ENCODE results near the gene GRPEL1. TPM values are rescaled to one million over a fixed set of nuclear protein-coding genes. Genes with fewer than 3 reads are reported as not detected.

GRPEL1 gene
- total RNA-seq, 1 experiment from 2014 or later = 19.4 TPM

DNA sequence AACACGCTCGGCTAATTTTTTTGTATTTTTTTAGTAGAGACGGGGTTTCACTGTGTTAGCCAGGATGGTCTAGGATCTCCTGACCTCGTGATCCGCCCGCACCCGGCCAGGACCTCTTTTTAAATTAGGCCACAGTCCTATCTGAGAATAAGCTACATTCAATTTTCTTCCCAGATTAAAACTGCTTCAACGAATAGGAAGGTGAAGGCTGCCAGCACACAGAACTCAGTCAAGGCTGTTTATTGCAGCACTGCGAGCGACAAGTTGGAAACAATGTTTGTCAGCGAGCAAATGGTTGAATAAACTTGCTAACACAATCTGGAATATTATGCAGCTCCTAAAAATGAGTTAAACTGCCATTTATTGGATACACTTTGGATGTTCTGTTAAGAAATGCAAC lies 1.9 kb downstream of the GRPEL1 start:
- Histone ChIP-seq H3K27ac (ENCODE audit: low read length) (no peak overlapping the region), H3K4me2 (ENCODE audit: low read depth, low read length, poor library complexity, severe bottlenecking) (peak overlapping the region; percentile 86), H3K36me3 (ENCODE audit: insufficient read depth, low read length) (peaks cover 30% of the 10 kb centered on the region; the same call in 1 of the 2 replicates), H4K20me1 (ENCODE audit: insufficient read depth, low read depth, low read length) (peaks cover 32% of the 10 kb centered on the region), H3K9ac (ENCODE audit: low read length) (peak overlapping the region; percentile 88; the same call in 1 of the 2 replicates), H3K9me2 (replicated peaks; ENCODE audit: insufficient read depth, low read length) (no peaks in the 10 kb centered on the region), H3K4me1 (ENCODE audit: low read length) (peaks cover 25% of the 10 kb centered on the region), H3K79me2 (ENCODE audit: low read length) (peaks cover 43% of the 10 kb centered on the region), H2AFZ (ENCODE audit: low read length) (no peak overlapping the region), H3K9me3 (ENCODE audit: low read length) (no peaks in the 10 kb centered on the region), H3K27me3 (ENCODE audit: low read length) (no peaks in the 10 kb centered on the region), H3K4me3 (ENCODE audit: low read length) (peak overlapping the region; percentile 84; the same call in 1 of the 2 replicates)
- no peak for DNase-seq

- no peaks in the 10 kb centered on the region for H3K27me3 ChIP-seq (ENCODE audit: low read length)
- H3K4me2 ChIP-seq (ENCODE audit: low read depth, low read length, poor library complexity, severe bottlenecking) = no peak overlapping the region
- H3K79me2 ChIP-seq (ENCODE audit: low read length) = peaks cover 46% of the 10 kb centered on the region
- H2AFZ ChIP-seq (ENCODE audit: low read length) = no peak overlapping the region
- H3K4me3 ChIP-seq (ENCODE audit: low read length) = no peak overlapping the region
- DNase-seq = no peak
- H3K36me3 ChIP-seq (ENCODE audit: insufficient read depth, low read length) = peaks cover 54% of the 10 kb centered on the region; the same call in 1 of the 2 replicates
- H3K27ac ChIP-seq (ENCODE audit: low read length) = no peak overlapping the region
- H3K4me1 ChIP-seq (ENCODE audit: low read length) = peaks cover 14% of the 10 kb centered on the region
- H4K20me1 ChIP-seq (ENCODE audit: insufficient read depth, low read depth, low read length) = peaks cover 32% of the 10 kb centered on the region
- H3K9me2 ChIP-seq (replicated peaks; ENCODE audit: insufficient read depth, low read length) = no peaks in the 10 kb centered on the region
- H3K9me3 ChIP-seq (ENCODE audit: low read length) = no peaks in the 10 kb centered on the region
- no peak overlapping the region for H3K9ac ChIP-seq (ENCODE audit: low read length)
Observed at GRCh38 chr4:7063362-7063761, 4.5 kb downstream of the GRPEL1 start.

DNA sequence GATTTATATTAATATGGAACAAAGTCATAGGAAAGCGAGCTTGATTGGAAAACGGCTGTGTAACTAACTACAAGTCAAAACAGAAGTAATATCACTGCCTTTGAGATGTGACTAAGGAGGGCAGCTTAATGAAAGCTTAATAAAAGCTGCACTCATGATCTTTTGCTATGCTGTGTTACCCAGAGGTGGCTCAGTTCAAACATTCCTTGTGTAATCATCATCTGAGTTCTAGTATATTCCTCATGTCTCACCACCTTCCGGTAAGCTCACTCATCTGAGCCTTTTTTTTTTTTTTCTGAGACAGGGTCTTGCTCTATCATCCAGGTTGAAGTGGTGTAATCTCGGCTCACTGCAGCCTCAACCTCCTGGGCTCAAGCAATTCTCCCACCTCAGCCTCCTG lies 5.0 kb downstream of the GRPEL1 start:
- Histone ChIP-seq H3K27ac (ENCODE audit: low read length) (no peak overlapping the region), H3K79me2 (ENCODE audit: low read length) (peaks cover 46% of the 10 kb centered on the region), H3K27me3 (ENCODE audit: low read length) (no peaks in the 10 kb centered on the region), H3K9me2 (replicated peaks; ENCODE audit: insufficient read depth, low read length) (no peaks in the 10 kb centered on the region), H4K20me1 (ENCODE audit: insufficient read depth, low read depth, low read length) (peaks cover 32% of the 10 kb centered on the region), H3K9ac (ENCODE audit: low read length) (no peak overlapping the region), H3K4me1 (ENCODE audit: low read length) (peaks cover 14% of the 10 kb centered on the region), H3K4me3 (ENCODE audit: low read length) (no peak overlapping the region), H2AFZ (ENCODE audit: low read length) (no peak overlapping the region), H3K9me3 (ENCODE audit: low read length) (no peaks in the 10 kb centered on the region), H3K4me2 (ENCODE audit: low read depth, low read length, poor library complexity, severe bottlenecking) (no peak overlapping the region), H3K36me3 (ENCODE audit: insufficient read depth, low read length) (peaks cover 54% of the 10 kb centered on the region; the same call in 1 of the 2 replicates)
- no peak for DNase-seq

DNA sequence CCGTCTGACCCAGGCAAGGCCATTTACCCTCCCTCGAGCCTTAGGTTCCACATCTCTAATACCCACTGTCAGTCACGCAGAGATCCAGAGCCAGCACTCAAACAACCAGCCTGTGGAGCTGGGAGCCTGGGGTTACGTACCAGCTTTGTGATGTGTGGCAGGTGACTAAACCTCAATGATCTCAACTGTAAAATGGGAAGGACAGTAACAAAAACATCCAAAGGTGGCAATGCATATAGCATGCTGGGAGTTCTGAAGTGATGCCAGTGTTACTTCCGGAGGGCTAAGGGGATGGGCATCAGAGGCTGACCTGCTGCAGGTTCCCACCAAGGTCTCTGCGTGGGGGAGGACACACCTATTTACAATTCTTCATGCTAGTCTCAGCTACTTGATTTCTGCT lies 6.0 kb downstream of the GRPEL1 start:
- Histone ChIP-seq H2AFZ (ENCODE audit: low read length) (no peak overlapping the region), H3K79me2 (ENCODE audit: low read length) (peaks cover 36% of the 10 kb centered on the region), H4K20me1 (ENCODE audit: insufficient read depth, low read depth, low read length) (peaks cover 30% of the 10 kb centered on the region), H3K27me3 (ENCODE audit: low read length) (no peaks in the 10 kb centered on the region), H3K9ac (ENCODE audit: low read length) (no peak overlapping the region), H3K4me2 (ENCODE audit: low read depth, low read length, poor library complexity, severe bottlenecking) (no peak overlapping the region), H3K9me2 (replicated peaks; ENCODE audit: insufficient read depth, low read length) (no peaks in the 10 kb centered on the region), H3K4me3 (ENCODE audit: low read length) (no peak overlapping the region), H3K36me3 (ENCODE audit: insufficient read depth, low read length) (peaks cover 54% of the 10 kb centered on the region; the same call in 1 of the 2 replicates), H3K4me1 (ENCODE audit: low read length) (peaks cover 13% of the 10 kb centered on the region), H3K27ac (ENCODE audit: low read length) (no peak overlapping the region), H3K9me3 (ENCODE audit: low read length) (no peaks in the 10 kb centered on the region)
- DNase-seq = no peak

GRCh38 chr4:7060346-7061150 lies 7.3 kb downstream of the GRPEL1 start:
- peaks cover 54% of the 10 kb centered on the region; the same call in 1 of the 2 replicates for H3K36me3 ChIP-seq (ENCODE audit: insufficient read depth, low read length)
- peaks cover 24% of the 10 kb centered on the region for H3K79me2 ChIP-seq (ENCODE audit: low read length)
- H2AFZ ChIP-seq (ENCODE audit: low read length) = no peak overlapping the region
- no peak overlapping the region for H3K9ac ChIP-seq (ENCODE audit: low read length)
- DNase-seq = no peak
- H4K20me1 ChIP-seq (ENCODE audit: insufficient read depth, low read depth, low read length) = peaks cover 18% of the 10 kb centered on the region
- H3K9me2 ChIP-seq (replicated peaks; ENCODE audit: insufficient read depth, low read length) = no peaks in the 10 kb centered on the region
- H3K9me3 ChIP-seq (ENCODE audit: low read length) = no peaks in the 10 kb centered on the region
- H3K4me3 ChIP-seq (ENCODE audit: low read length) = no peak overlapping the region
- no peak overlapping the region for H3K27ac ChIP-seq (ENCODE audit: low read length)
- peaks cover 1% of the 10 kb centered on the region for H3K4me1 ChIP-seq (ENCODE audit: low read length)
- H3K4me2 ChIP-seq (ENCODE audit: low read depth, low read length, poor library complexity, severe bottlenecking) = no peak overlapping the region
- H3K27me3 ChIP-seq (ENCODE audit: low read length) = no peaks in the 10 kb centered on the region

DNA sequence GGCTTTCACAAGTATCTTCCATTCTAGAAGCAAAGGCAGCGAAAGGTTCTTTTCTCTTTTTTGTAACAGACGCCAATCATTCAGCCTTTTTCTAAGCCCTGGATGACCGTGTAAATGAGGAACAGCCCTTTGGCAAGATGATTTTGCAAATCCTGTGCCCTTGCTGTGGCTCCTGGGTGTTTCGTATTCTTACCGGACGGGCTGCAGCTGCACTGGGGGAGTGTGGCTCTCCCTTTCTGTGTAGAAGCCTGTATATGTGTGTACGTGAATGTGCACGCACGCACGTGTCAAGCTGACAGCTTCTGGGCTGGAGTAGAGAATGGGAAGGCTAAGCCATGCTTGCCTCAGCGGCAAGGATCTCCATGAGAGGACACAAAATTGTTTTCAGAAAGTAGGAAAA lies 8.2 kb downstream of the GRPEL1 start:
- no peaks in the 10 kb centered on the region for H3K9me3 ChIP-seq (ENCODE audit: low read length)
- no peak for DNase-seq
- no peak overlapping the region for H3K9ac ChIP-seq (ENCODE audit: low read length)
- no peaks in the 10 kb centered on the region for H3K27me3 ChIP-seq (ENCODE audit: low read length)
- no peak overlapping the region for H3K4me3 ChIP-seq (ENCODE audit: low read length)
- no peak overlapping the region for H3K4me2 ChIP-seq (ENCODE audit: low read depth, low read length, poor library complexity, severe bottlenecking)
- peaks cover 11% of the 10 kb centered on the region; the same call in 1 of the 2 replicates for H4K20me1 ChIP-seq (ENCODE audit: insufficient read depth, low read depth, low read length)
- H3K27ac ChIP-seq (ENCODE audit: low read length) = no peak overlapping the region
- H3K79me2 ChIP-seq (ENCODE audit: low read length) = peaks cover 15% of the 10 kb centered on the region
- no peaks in the 10 kb centered on the region for H3K9me2 ChIP-seq (replicated peaks; ENCODE audit: insufficient read depth, low read length)
- H2AFZ ChIP-seq (ENCODE audit: low read length) = no peak overlapping the region
- peaks cover 50% of the 10 kb centered on the region; the same call in 1 of the 2 replicates for H3K36me3 ChIP-seq (ENCODE audit: insufficient read depth, low read length)
- peaks cover 7% of the 10 kb centered on the region for H3K4me1 ChIP-seq (ENCODE audit: low read length)

GRCh38 chr4:7058792-7059191 lies 9.1 kb downstream of the GRPEL1 start:
- Histone ChIP-seq H3K9me3 (ENCODE audit: low read length) (no peaks in the 10 kb centered on the region), H3K4me3 (ENCODE audit: low read length) (no peak overlapping the region), H3K79me2 (ENCODE audit: low read length) (peaks cover 12% of the 10 kb centered on the region), H2AFZ (ENCODE audit: low read length) (no peak overlapping the region), H3K4me2 (ENCODE audit: low read depth, low read length, poor library complexity, severe bottlenecking) (no peak overlapping the region), H3K9ac (ENCODE audit: low read length) (no peak overlapping the region), H3K9me2 (replicated peaks; ENCODE audit: insufficient read depth, low read length) (no peaks in the 10 kb centered on the region), H3K27ac (ENCODE audit: low read length) (no peak overlapping the region), H3K36me3 (ENCODE audit: insufficient read depth, low read length) (peaks cover 45% of the 10 kb centered on the region; the same call in 1 of the 2 replicates), H4K20me1 (ENCODE audit: insufficient read depth, low read depth, low read length) (peaks cover 11% of the 10 kb centered on the region; the same call in 1 of the 2 replicates), H3K27me3 (ENCODE audit: low read length) (no peaks in the 10 kb centered on the region), H3K4me1 (ENCODE audit: low read length) (peaks cover 9% of the 10 kb centered on the region)
- DNase-seq = no peak

DNA sequence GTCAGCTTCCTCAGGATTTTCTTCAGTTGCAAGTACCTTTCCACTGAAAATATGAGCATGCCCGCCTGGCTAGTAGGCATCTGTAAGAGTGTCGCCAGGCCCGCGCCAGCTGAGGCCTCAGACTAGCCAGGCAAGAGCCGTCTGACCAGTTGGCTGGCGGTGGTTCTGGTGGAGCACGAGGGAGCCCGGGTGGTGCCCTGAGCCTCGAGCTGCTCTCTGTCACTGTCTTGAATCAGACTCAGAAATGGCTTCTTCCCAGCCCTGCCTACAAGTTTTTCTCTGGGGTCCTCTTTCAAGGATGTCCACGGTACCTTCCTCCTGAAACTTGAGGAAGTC lies 11.9 kb downstream of the GRPEL1 start:
- no peaks in the 10 kb centered on the region for H3K27me3 ChIP-seq (ENCODE audit: low read length)
- no peak overlapping the region for H3K9ac ChIP-seq (ENCODE audit: low read length)
- H3K9me3 ChIP-seq (ENCODE audit: low read length) = no peaks in the 10 kb centered on the region
- no peak overlapping the region for H3K4me3 ChIP-seq (ENCODE audit: low read length)
- no peak for DNase-seq
- H3K27ac ChIP-seq (ENCODE audit: low read length) = no peak overlapping the region
- H4K20me1 ChIP-seq (ENCODE audit: insufficient read depth, low read depth, low read length) = 0 out of 2 replicates have a peak, but pooled peaks cover 4% of the 10 kb centered on the region
- peaks cover 24% of the 10 kb centered on the region; the same call in 1 of the 2 replicates for H3K79me2 ChIP-seq (ENCODE audit: low read length)
- H3K4me2 ChIP-seq (ENCODE audit: low read depth, low read length, poor library complexity, severe bottlenecking) = no peak overlapping the region
- peaks cover 23% of the 10 kb centered on the region; the same call in 1 of the 2 replicates for H3K36me3 ChIP-seq (ENCODE audit: insufficient read depth, low read length)
- H3K4me1 ChIP-seq (ENCODE audit: low read length) = peaks cover 9% of the 10 kb centered on the region
- no peaks in the 10 kb centered on the region for H3K9me2 ChIP-seq (replicated peaks; ENCODE audit: insufficient read depth, low read length)
- no peak overlapping the region for H2AFZ ChIP-seq (ENCODE audit: low read length)
